WTC11 (cell line): ENCODE measurements around the gene RSPH1. TPM values are rescaled to one million over a fixed set of nuclear protein-coding genes. Genes with fewer than 3 reads are reported as not detected.

ENCODE experiments used
- ATAC-seq: fragments of 200-7000 bp; cut with Tn5 transposase; 2 replicates; pipeline ENCODE4 v1.10.0; 2021; ENCODE audit warnings: mild to moderate bottlenecking, moderate library complexity
- CTCF ChIA-PET: fragments of 300-600 bp; sonication (Branson Sonifier 250); formaldehyde crosslinking; loops from one replicate; lab custom pipeline; 2021; ENCODE audit warnings: antibody characterized with exemption; lab: Charles Lee
- POLR2A ChIA-PET: fragments of 350-600 bp; sonication (Branson Sonifier 250); formaldehyde crosslinking; loops from one replicate; lab custom pipeline; 2021; ENCODE audit warnings: antibody characterized with exemption; lab: Charles Lee
- DNase-seq: peaks from one replicate; pipeline ENCODE4 v3.0.0; 2021; ENCODE audit warnings: low spot score
- H3K27ac Mint-ChIP-seq: 2 replicates; pipeline ENCODE4 v1.8.0; 2021; ENCODE audit warnings: mixed read lengths
- H3K27me3 Mint-ChIP-seq: 2 replicates; pipeline ENCODE4 v1.8.0; 2021; ENCODE audit warnings: low read depth, mild to moderate bottlenecking, moderate library complexity, mixed read lengths
- H3K36me3 Mint-ChIP-seq: 2 replicates; pipeline ENCODE4 v1.8.0; 2021; ENCODE audit warnings: mixed read lengths
- H3K4me1 Mint-ChIP-seq: 2 replicates; pipeline ENCODE4 v1.8.0; 2022; ENCODE audit warnings: mixed read lengths
- H3K4me3 Mint-ChIP-seq: 2 replicates; pipeline ENCODE4 v1.8.0; 2021; ENCODE audit warnings: mild to moderate bottlenecking, moderate library complexity, mixed read lengths
- H3K9me3 Mint-ChIP-seq: 2 replicates; pipeline ENCODE4 v1.8.0; 2021; ENCODE audit warnings: mixed read lengths
- ATF1 ChIP-seq: sonication (generic); formaldehyde crosslinking; IDR thresholded peaks from 2 replicates; pipeline ENCODE4 v1.8.1; 2023; ENCODE audit warnings: mild to moderate bottlenecking, moderate library complexity, missing genetic modification reagents
- CREM ChIP-seq: sonication (generic); formaldehyde crosslinking; IDR thresholded peaks from 2 replicates; pipeline ENCODE4 v1.8.1; 2022; ENCODE audit warnings: mild to moderate bottlenecking, missing genetic modification reagents, moderate library complexity
- E2F4 ChIP-seq: sonication (generic); formaldehyde crosslinking; IDR thresholded peaks from 2 replicates; pipeline ENCODE4 v1.8.1; 2022; ENCODE audit warnings: low read depth, mild to moderate bottlenecking, moderate library complexity, missing genetic modification reagents, borderline replicate concordance
- ELF4 ChIP-seq: sonication (generic); formaldehyde crosslinking; IDR thresholded peaks from 2 replicates; pipeline ENCODE4 v1.8.1; 2022; ENCODE audit warnings: low read depth, mild to moderate bottlenecking, moderate library complexity, missing genetic modification reagents
- ESRRA ChIP-seq: sonication (generic); formaldehyde crosslinking; IDR thresholded peaks from 2 replicates; pipeline ENCODE4 v1.8.1; 2022; ENCODE audit warnings: mild to moderate bottlenecking, missing genetic modification reagents, borderline replicate concordance
- FOXK1 ChIP-seq: sonication (generic); formaldehyde crosslinking; IDR thresholded peaks from 2 replicates; pipeline ENCODE4 v1.8.0; 2022; ENCODE audit warnings: mild to moderate bottlenecking, moderate library complexity, missing genetic modification reagents
- FOXP4 ChIP-seq: sonication (generic); formaldehyde crosslinking; IDR thresholded peaks from 2 replicates; pipeline ENCODE4 v1.8.0; 2022; ENCODE audit warnings: mild to moderate bottlenecking, missing genetic modification reagents
- HMGA2 ChIP-seq: fragments of 250-450 bp; sonication (Bioruptor Pico); IDR thresholded peaks from 2 replicates; pipeline ENCODE4 v1.4.0; 2021; ENCODE audit warnings: mild to moderate bottlenecking, moderate library complexity
- HMGXB4 ChIP-seq: sonication (generic); formaldehyde crosslinking; IDR thresholded peaks from 2 replicates; pipeline ENCODE4 v1.8.1; 2023; ENCODE audit warnings: mild to moderate bottlenecking, moderate library complexity, missing genetic modification reagents
- OVOL2 ChIP-seq: fragments of 250-450 bp; sonication (Bioruptor Pico); IDR thresholded peaks from 2 replicates; pipeline ENCODE4 v1.9.0; 2021; ENCODE audit warnings: mild to moderate bottlenecking, borderline replicate concordance
- PRRX2 ChIP-seq: fragments of 250-450 bp; sonication (Bioruptor Pico); IDR thresholded peaks from 2 replicates; pipeline ENCODE4 v1.8.0; 2021; ENCODE audit warnings: mild to moderate bottlenecking
- SP1 ChIP-seq: sonication (generic); formaldehyde crosslinking; conservative IDR thresholded peaks from 2 replicates; pipeline ENCODE4 v1.8.1; 2022; ENCODE audit warnings: missing genetic modification reagents
- TEAD1 ChIP-seq: sonication (generic); formaldehyde crosslinking; IDR thresholded peaks from 2 replicates; pipeline ENCODE4 v1.8.0; 2022; ENCODE audit warnings: mild to moderate bottlenecking, missing genetic modification reagents
- TP53 ChIP-seq: sonication (generic); formaldehyde crosslinking; IDR thresholded peaks from 2 replicates; pipeline ENCODE4 v1.8.1; 2023; ENCODE audit warnings: mild to moderate bottlenecking, missing genetic modification reagents
- ZNF121 ChIP-seq: sonication (generic); formaldehyde crosslinking; IDR thresholded peaks from 2 replicates; pipeline ENCODE4 v1.8.0; 2023; ENCODE audit warnings: missing genetic modification reagents
- ZNF138 ChIP-seq: sonication (generic); formaldehyde crosslinking; conservative IDR thresholded peaks from 2 replicates; pipeline ENCODE4 v1.8.1; 2022; ENCODE audit warnings: mild to moderate bottlenecking, moderate library complexity, missing genetic modification reagents
- ZNF219 ChIP-seq: sonication (generic); formaldehyde crosslinking; IDR thresholded peaks from 2 replicates; pipeline ENCODE4 v1.8.0; 2023; ENCODE audit warnings: missing genetic modification reagents, mild to moderate bottlenecking, borderline replicate concordance
- ZNF232 ChIP-seq: sonication (generic); formaldehyde crosslinking; IDR thresholded peaks from 2 replicates; pipeline ENCODE4 v1.8.0; 2022; ENCODE audit warnings: mild to moderate bottlenecking, missing genetic modification reagents
- ZNF263 ChIP-seq: sonication (generic); formaldehyde crosslinking; IDR thresholded peaks from 2 replicates; pipeline ENCODE4 v1.8.1; 2022; ENCODE audit warnings: low read depth, mild to moderate bottlenecking, moderate library complexity, missing genetic modification reagents
- ZNF416 ChIP-seq: fragments of 250-450 bp; sonication (Bioruptor Pico); IDR thresholded peaks from 2 replicates; pipeline ENCODE4 v1.9.0; 2021; ENCODE audit warnings: mild to moderate bottlenecking, inconsistent platforms
- ZNF423 ChIP-seq: fragments of 250-450 bp; sonication (Bioruptor Pico); IDR thresholded peaks from 2 replicates; pipeline ENCODE4 v2.1.2; 2022; ENCODE audit warnings: mild to moderate bottlenecking, moderate library complexity
- total RNA-seq: library from RNA; stranded (reverse); gene quantifications from 3 replicates; pipeline ENCODE4 v1.2.3, GENCODE V29; 2021
- TF ChIP-seq, protein P1 (sequence below): sonication (generic); formaldehyde crosslinking; IDR thresholded peaks from 2 replicates; pipeline ENCODE4 v1.8.1; 2023; ENCODE audit warnings: mild to moderate bottlenecking, missing genetic modification reagents
- TF ChIP-seq, protein P2 (sequence below): fragments of 250-450 bp; sonication (Bioruptor Pico); IDR thresholded peaks from 2 replicates; pipeline ENCODE4 v1.8.0; 2021; ENCODE audit warnings: mild to moderate bottlenecking
- TF ChIP-seq, protein P3 (sequence below): fragments of 250-450 bp; sonication (Bioruptor Pico); IDR thresholded peaks from 2 replicates; pipeline ENCODE4 v1.9.0; 2021; ENCODE audit warnings: mild to moderate bottlenecking, borderline replicate concordance

The RSPH1 gene
- total RNA-seq, 1 experiment from 2014 or later, result 0.11 TPM

- ChIA-PET POLR2A (no interaction called here), CTCF (no interaction called here)
- Mint-ChIP-seq H3K4me1 (no peaks in the 10 kb centered on the region), H3K36me3 (no peaks in the 10 kb centered on the region), H3K27me3 (no peaks in the 10 kb centered on the region), H3K4me3 (no peak overlapping the region), H3K27ac (no peak overlapping the region), H3K9me3 (peaks cover 6% of the 10 kb centered on the region; the same call in 1 of the 2 replicates)
- DNase-seq, result no peak
- ATAC-seq, result no peak
- TF ChIP-seq HMGXB4 (CRISPR knock-in tag) (no peak), ZNF423 (CRISPR knock-in tag) (no peak), ATF1 (CRISPR knock-in tag) (no peak), PRRX2 (CRISPR knock-in tag) (no peak), ELF4 (no peak), ZNF232 (CRISPR knock-in tag) (no peak), CREM (CRISPR knock-in tag) (no peak), ZNF263 (CRISPR knock-in tag) (no peak), ZNF121 (no peak), SP1 (CRISPR knock-in tag) (no peak), HMGA2 (no peak), FOXP4 (CRISPR knock-in tag) (no peak), ZNF219 (no peak), ZNF138 (CRISPR knock-in tag) (no peak), TP53 (CRISPR knock-in tag) (no peak), FOXK1 (CRISPR knock-in tag) (no peak)
- TF ChIP-seq, protein P1, sequence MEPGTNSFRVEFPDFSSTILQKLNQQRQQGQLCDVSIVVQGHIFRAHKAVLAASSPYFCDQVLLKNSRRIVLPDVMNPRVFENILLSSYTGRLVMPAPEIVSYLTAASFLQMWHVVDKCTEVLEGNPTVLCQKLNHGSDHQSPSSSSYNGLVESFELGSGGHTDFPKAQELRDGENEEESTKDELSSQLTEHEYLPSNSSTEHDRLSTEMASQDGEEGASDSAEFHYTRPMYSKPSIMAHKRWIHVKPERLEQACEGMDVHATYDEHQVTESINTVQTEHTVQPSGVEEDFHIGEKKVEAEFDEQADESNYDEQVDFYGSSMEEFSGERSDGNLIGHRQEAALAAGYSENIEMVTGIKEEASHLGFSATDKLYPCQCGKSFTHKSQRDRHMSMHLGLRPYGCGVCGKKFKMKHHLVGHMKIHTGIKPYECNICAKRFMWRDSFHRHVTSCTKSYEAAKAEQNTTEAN (CRISPR knock-in tag), result no peak
- TF ChIP-seq, protein P2, sequence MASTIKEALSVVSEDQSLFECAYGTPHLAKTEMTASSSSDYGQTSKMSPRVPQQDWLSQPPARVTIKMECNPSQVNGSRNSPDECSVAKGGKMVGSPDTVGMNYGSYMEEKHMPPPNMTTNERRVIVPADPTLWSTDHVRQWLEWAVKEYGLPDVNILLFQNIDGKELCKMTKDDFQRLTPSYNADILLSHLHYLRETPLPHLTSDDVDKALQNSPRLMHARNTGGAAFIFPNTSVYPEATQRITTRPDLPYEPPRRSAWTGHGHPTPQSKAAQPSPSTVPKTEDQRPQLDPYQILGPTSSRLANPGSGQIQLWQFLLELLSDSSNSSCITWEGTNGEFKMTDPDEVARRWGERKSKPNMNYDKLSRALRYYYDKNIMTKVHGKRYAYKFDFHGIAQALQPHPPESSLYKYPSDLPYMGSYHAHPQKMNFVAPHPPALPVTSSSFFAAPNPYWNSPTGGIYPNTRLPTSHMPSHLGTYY (CRISPR knock-in tag), result no peak
- TF ChIP-seq, all 79 proteins: peak for 0
Observed at GRCh38 chr21:42440187-42440792, 55.7 kb downstream of the RSPH1 start.

DNA sequence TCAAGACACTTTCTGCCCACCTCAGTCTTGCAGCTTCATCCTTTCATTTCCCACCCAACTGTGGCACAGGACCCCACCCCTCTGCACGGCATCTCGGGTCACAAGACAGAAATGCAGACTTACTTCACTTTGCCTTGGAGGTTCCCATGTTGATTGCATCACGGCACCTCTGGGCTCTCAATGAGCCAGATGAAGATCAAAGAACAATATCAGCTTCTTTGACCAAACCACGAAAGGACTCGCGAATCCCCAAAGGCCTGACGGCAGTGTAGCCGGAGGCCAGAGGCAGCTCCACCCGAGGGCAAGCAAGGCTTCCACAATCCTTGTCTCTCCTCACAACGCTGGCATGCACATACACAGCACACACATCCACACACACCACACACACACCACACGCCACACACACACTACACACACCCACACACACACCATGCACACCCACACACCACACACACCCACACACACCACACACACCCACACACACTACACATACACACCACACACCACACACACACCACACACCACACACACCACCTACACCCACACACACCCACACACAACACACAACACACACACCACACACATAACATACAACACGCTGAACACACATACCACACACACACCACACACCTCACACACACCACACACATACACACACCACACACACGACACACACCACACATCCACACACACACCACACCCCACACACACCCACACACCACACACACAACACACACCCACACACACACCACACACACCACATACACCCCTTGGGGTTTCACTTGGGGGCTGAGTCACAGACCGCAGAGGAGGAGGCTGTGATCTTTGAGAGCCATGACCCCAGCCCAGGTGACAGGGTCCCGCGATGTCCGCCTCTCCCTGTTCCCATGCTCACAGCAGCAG, 56.5 kb downstream of the RSPH1 start:
- no peaks in the 10 kb centered on the region for H3K27me3 Mint-ChIP-seq
- no peak for DNase-seq
- ATAC-seq, result no peak
- ChIA-PET CTCF (no interaction called here), POLR2A (no interaction called here)
- peaks cover 11% of the 10 kb centered on the region for H3K9me3 Mint-ChIP-seq
- no peaks in the 10 kb centered on the region for H3K4me1 Mint-ChIP-seq
- no peak overlapping the region for H3K4me3 Mint-ChIP-seq
- no peaks in the 10 kb centered on the region for H3K36me3 Mint-ChIP-seq
- 0 out of 2 replicates have a peak overlapping the region, but pooled peaks have one; percentile 32 for H3K27ac Mint-ChIP-seq
- TF ChIP-seq ESRRA, result no peak
- TF ChIP-seq E2F4 (CRISPR knock-in tag), result no peak
- TF ChIP-seq, protein P3, sequence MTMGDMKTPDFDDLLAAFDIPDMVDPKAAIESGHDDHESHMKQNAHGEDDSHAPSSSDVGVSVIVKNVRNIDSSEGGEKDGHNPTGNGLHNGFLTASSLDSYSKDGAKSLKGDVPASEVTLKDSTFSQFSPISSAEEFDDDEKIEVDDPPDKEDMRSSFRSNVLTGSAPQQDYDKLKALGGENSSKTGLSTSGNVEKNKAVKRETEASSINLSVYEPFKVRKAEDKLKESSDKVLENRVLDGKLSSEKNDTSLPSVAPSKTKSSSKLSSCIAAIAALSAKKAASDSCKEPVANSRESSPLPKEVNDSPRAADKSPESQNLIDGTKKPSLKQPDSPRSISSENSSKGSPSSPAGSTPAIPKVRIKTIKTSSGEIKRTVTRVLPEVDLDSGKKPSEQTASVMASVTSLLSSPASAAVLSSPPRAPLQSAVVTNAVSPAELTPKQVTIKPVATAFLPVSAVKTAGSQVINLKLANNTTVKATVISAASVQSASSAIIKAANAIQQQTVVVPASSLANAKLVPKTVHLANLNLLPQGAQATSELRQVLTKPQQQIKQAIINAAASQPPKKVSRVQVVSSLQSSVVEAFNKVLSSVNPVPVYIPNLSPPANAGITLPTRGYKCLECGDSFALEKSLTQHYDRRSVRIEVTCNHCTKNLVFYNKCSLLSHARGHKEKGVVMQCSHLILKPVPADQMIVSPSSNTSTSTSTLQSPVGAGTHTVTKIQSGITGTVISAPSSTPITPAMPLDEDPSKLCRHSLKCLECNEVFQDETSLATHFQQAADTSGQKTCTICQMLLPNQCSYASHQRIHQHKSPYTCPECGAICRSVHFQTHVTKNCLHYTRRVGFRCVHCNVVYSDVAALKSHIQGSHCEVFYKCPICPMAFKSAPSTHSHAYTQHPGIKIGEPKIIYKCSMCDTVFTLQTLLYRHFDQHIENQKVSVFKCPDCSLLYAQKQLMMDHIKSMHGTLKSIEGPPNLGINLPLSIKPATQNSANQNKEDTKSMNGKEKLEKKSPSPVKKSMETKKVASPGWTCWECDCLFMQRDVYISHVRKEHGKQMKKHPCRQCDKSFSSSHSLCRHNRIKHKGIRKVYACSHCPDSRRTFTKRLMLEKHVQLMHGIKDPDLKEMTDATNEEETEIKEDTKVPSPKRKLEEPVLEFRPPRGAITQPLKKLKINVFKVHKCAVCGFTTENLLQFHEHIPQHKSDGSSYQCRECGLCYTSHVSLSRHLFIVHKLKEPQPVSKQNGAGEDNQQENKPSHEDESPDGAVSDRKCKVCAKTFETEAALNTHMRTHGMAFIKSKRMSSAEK (CRISPR knock-in tag), result no peak
- TF ChIP-seq OVOL2 (CRISPR knock-in tag), result no peak
- no peak for TF ChIP-seq ZNF416 (CRISPR knock-in tag)
- TF ChIP-seq TEAD1 (CRISPR knock-in tag), result no peak
